ENCODE data around the gene HOXA6.

HOXA6 gene

DNA sequence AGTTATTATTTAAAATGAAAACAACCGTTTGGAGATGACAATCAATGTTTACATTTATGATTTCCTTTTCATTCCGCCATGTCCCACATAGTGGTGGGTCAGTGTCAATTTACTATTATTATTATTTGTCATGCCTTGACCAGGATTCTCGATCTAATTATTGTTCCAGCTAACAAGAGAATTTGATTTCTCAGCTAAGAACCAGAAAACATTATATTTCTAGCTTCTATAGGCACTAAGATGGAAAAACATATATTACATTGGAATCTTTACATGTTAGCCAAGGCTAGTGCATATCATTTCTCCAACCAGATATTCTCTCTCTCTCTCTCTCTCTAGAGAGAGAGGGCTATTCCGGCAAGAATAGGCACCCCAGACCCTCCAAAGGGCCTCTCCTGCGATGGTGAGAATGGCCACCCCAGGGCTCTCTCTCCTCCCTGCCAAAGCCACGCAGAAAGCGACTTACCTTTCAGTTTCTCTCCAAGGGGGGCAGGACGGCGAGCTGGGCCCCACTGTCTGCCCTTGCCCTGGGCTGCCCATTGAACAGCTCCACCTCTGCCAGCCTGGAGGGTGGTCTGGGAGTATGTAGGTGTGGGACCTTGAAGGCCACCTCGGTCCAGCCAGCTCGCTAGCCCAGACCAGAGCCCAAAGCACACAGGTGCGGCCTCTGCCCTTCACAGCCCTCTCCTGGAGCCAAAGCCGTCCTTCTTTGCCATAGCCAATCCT, 2.4 kb upstream of the HOXA6 start:
- no peak for DNase-seq

DNA sequence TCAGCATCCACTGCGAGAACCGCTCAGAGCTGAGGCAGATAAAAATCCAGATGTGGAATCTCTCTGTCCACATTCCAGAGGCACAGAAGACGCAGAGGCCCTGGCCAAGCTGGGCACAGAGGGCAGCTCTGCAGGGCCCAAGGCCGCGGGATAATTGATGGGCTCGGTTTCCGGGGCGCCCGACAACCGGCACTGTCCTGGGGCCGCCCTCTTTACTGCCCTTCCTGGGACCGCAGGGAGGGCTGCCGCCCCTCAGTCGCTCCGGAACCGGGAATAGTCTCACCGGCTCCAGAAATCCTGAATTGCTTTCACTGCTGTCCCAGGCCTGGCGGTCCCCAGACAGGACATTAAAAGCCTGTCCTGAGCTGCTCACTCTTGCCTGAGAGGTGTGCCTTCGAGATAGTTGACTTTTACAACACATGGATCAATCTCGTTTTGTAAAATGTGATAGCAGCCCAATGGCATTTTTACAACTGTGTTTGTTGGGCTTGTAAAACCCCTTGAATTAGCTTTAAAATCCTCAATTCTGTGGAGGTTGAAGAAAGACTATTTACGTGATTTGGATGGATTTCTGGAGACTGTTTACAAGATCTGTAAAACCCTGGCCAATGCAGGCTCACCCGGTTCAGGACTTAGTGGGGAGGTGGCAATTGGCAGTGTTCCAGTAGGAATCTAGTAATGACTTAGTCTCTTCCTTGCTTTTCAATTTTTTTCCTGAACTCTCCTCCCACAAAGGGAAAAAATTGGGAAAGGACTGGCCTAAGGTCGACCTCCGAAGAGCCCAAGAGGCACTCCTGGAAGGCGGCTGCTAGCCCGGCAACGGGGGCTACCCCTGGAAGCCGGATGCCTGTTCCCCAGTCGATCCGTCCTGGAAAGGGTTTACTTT, 1.4 kb upstream of the HOXA6 start:
- DNase-seq: no peak

DNA sequence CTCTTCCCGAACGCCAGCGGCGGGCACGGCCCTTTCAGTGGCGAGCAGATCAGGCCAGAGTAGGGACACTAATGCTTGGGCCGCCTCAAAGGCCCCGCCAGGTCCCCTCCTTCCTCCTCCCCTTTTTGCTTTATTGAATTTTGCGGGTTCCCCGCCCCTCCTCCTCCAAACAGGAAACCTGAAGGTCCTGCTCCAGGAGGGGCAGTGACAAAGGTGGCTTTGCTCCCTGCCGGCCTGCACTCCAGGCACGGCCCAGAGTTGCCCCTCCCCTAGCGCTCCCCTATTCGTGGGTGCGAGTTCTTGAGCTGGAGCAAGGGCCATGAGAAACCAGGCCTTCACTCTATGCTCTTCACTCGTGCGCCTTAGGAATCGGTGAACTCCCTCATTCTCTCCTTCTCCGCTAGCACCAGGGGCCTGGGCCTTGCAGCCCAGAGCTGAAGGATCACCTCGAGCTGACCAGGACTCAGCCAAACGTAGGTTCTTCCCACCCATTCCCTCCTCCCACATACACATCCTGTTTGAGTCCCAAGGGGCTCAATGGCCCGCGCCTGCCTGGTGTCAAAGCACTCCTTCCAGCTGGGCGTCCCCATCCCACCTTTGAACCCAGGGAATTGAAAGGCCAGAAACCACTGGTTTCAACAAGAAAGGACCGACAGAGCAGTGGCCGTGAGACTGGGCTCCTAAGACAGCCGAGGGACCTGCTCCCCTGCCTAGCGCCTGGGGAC, 619 bp upstream of the HOXA6 start:
- no peak for DNase-seq

DNA sequence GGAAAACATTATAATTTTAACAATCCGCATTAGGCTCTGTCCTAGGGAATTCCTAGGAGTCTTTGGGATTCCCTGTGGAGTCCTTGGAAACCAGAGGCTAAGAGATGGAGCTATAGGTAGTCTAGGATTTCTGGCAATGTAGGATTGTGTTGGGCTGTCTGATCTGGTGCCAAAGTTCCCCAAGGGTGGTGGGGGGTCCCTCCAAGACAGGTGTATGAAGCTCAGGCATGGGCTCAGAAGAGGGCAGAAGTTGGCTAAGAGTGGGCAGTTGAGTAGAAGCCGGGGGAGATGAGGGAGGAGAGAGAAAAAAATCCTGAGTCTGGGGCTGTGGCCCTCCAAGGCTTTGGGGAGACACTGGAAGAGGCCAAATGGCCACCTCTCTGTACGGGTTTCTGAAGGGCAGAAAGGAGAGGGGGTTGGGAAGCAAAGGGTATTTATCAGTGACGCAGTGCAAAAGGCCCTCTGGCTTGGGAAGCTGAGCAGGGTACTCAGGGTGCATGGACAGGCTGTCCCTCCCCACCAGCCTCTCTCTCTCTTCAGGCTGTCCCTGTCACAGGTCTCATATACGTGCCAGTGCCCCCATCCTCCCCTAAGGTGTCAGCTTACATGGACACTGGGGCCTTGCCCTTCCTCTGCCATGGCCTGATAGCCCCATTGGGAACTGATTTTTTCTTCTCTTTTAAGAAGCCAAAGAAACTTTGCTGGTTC, 929 bp downstream of the HOXA6 start:
- DNase-seq: no peak

DNA sequence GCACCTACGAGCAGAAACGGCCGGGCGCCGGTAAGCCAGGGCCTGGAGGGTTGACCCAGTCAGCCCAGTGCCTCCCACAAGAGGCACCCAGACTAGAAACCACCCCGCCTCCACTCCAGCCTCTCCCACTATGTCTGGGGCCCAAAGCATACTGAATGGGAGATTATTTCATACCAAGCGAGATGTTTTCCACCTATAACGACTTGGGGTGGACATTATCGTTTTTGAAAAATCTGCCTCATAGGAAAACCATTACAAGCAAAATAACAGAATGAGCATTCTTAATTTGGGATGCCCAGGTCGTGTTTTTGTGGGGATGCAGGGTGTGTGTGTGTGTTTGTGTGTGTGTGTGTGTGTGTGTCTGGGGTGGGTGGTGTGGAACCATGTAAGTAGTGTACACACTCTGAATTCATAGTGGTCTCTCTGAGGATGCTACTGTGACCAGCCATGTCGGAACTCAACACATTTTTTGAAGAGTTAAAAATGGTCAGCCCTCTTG, 1.6 kb downstream of the HOXA6 start:
- no peak for DNase-seq

DNA sequence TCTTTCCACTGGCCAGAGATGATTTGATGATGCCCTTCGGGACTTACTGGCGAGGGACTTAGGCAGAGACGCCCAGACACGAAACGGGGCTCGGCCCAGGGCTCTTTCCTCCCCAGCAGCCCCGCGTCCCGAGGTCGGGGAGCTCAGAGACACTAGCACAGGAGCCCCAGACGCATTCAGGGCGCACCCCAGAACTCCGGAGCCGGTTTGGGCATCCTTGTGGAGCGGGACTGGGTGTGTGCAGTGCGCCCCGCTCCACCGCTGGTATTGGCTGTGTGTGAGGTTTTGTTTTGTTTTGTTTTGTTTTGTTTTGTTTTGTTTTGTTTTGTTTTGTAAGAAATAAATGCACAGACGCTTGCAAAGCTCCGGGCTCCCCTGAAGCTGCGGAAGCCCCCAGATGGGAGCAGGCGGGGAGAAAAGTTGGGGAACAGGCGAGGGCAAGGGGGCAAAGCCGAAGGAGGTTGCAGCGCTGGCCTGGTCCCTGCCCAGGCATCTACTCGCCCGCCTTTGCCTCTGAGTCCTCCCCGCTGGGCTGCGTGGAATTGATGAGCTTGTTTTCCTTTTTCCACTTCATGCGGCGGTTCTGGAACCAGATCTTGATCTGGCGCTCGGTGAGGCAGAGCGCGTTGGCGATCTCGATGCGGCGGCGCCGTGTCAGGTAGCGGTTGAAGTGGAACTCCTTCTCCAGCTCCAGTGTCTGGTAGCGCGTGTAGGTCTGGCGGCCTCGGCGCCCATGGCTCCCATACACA, 2.2 kb downstream of the HOXA6 start:
- DNase-seq: no peak

DNA sequence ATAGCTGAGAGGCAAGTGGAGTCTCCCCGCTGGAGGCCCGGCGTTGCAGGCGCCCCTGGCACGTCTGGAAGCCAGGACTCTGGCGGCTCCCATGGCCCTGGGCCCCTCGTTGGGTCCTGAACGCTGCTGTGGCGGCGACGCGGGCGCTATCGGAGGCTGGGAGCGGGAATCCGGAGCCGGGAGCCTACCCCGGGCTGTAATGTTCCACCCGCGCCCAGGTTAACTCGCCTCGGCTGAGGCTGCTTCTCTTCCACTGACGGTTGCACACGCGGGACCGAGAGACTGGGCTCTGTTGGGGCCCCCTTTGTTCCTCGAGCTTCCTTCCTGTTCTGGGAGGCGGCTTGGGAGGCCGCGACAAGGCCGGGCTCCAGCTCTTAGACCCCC, 2.8 kb downstream of the HOXA6 start:
- no peak for DNase-seq

DNA sequence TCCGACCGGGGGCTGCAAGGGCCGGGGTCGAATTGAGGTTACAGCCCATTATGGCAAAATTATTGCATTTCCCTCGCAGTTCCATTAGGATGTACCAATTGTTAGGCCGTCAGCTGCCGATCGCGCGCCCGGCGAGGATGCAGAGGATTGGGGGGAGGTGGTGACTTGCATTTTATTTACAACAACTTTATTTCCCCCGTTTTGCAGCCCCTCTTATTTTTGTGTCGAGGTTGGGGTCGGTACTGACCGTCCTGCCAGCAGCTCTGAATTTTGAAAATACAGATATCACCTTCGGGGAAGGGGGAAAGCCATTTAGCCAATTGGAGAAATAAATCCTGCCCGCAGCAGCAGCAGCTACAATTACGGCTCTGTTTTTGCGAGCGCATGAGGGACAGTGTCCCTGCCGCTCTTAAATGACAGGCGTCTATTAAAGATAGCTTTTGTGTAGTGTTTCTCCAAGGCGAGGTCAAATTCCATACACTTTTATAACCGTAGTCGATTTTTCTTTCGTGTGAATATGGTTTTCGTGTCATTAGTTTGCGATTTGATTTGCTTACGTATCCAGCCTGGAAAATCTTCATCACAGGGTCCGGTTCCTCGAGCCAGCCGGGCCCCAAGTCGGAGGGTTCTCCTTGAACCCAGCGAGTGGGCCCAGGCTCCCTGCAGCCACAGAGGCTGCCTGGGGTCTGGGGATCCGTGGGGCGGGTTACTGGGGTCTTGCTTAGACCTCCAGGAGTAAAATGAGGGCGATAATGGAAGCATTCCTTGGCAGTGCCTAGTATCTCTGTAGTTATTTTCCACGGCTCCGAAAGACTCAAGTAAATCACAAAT, 3.4 kb downstream of the HOXA6 start:
- DNase-seq: no peak

DNA sequence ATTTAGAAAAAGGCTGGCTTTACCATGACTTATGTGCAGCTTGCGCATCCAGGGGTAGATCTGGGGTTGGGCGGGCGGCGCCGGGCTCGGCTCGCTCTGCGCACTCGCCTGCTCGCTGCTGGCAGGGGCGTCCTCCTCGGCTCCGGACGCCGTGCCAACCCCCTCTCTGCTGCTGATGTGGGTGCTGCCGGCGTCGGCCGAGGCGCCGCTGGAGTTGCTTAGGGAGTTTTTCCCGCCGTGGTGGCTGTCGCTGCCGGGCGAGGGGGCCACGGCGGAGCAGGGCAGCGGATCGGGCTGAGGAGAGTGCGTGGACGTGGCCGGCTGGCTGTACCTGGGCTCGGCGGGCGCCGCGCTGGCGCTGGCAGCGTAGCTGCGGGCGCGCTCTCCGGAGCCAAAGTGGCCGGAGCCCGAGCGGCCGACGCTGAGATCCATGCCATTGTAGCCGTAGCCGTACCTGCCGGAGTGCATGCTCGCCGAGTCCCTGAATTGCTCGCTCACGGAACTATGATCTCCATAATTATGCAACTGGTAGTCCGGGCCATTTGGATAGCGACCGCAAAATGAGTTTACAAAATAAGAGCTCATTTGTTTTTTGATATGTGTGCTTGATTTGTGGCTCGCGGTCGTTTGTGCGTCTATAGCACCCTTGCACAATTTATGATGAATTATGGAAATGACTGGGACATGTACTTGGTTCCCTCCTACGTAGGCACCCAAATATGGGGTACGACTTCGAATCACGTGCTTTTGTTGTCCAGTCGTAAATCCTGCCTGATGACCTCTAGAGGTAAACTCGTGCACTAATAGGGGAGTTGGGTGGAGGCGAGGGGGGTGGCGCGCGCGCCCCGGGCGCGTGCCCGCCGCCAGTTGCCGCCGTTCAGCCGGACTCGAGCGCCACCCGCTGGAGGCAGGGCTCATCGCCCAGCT, 4.3 kb downstream of the HOXA6 start, which contains the start of gene HOXA5:
Gene HOXA5 (minus strand): TSS at position 659 of the 927 bp plus-strand sequence. CDS start 74 bp downstream, at position 585.
- no peak for DNase-seq

DNA sequence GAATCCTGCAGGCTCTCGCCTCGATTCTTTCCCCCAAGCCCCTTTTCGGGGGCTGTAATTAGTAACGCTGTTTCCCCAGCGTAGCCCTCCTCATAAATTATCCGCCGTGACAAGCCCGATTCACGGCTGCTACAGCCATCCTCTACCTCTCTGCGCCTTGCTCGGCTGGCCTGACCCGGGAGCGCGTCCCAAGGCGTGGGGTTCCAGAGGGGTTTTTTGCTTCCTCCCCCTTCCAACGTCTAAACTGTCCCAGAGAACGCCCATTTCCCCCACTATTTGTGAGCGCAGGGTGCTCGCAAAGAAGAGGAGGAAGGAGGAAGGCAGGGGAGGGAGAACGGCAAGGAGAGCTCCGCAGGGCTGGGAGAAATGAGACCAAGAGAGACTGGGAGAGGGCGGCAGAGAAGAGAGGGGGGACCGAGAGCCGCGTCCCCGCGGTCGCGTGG, 5.0 kb downstream of the HOXA6 start:
- no peak for DNase-seq

DNA sequence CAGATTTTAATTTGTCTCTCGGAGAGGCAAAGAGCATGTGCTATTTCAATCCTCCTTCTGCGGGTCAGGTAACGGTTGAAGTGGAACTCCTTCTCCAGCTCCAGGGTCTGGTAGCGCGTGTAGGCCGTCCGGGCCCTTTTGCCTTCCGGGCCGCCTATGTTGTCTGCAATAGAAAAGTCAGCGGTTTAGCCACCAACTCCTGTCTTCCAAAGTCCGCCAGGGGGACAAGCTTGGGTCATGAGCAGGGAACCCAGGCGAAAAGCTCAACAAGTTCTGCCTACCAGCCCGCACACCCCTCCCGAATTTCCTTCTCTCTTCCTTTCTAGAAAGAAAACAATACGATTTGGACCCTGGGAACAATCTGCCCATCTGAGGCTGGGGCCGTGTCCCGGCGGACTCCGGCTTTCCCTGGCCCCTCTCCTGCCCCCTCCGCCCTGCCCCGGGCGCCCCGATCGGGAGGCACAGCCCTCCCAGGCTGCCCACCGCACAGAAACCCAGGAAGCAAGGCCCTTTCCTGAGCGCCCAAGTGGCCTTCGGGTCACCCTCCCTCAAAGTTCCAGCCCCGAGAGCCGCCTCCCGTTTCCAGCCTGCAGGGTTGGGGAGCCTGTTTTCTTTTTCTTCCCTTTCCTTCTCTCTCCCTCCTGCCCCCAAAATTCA, 5.5 kb downstream of the HOXA6 start:
- DNase-seq: no peak

DNA sequence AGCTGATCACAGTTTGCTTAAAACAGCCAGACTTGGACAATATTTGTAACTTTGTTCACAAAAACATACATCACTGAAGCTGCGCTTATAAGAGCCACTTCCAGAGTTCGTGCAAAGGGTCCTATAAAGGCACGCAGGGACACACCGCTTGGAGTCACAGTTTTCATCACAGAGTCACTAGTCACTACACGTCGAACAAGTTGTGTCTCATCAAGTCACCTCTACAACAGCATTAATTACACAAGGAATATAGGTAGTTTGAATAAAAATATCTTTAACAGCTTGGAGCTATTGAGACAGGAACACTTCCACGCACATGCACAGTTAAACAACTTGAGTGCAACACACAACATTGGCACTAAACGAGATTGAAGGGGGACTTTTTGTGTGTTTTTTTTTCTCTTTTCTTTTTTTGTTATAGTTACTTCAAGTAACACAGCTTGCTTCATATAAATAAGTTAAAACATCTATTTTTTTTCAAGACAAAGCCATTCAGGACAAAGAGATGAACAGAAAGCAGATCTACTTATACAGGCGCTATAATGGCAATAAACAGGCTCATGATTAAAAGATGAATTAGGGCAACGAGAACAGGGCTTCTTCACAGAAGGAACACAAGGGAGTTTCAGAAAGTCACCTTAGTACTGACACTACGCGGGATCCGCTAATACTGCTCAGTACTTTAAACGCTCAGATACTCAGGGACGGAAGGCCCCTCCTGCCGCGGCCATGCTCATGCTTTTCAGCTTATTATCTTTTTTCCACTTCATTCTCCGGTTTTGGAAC, 6.2 kb downstream of the HOXA6 start:
- no peak for DNase-seq

DNA sequence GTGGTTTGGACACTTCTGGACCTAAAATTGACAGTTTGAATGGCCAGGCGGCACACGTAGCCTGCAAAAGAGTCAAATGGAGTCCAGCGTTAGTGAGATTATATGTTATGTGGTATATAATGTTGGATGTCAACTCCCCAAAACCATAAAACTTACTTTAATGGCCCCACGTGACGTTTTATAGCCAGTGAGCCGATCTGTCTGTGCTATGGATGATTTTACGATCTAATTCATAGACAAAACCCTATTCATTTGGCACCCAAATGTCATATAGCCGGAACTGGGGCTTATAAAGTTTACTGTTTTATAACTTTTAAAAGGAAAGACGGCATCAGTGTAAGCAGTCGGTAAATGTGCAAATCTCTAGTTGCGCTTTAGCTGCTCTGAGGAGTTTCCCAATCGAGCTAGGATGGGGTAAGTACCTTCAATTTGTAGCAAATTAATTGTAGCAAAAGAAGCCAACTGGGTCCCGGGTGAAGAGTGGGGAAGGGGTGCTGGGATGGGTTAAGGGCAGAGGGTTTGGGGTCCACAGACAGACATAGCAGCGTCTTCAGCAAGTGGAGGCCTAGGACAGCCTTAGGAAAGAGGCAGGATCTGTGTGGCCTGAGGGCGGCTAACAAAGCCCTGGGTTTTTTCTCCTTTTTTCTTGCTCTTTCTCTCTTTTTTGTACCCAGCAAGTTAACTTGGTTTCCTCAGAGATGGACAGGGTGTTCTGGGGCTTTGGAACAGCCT, 7.3 kb downstream of the HOXA6 start:
- DNase-seq: no peak

DNA sequence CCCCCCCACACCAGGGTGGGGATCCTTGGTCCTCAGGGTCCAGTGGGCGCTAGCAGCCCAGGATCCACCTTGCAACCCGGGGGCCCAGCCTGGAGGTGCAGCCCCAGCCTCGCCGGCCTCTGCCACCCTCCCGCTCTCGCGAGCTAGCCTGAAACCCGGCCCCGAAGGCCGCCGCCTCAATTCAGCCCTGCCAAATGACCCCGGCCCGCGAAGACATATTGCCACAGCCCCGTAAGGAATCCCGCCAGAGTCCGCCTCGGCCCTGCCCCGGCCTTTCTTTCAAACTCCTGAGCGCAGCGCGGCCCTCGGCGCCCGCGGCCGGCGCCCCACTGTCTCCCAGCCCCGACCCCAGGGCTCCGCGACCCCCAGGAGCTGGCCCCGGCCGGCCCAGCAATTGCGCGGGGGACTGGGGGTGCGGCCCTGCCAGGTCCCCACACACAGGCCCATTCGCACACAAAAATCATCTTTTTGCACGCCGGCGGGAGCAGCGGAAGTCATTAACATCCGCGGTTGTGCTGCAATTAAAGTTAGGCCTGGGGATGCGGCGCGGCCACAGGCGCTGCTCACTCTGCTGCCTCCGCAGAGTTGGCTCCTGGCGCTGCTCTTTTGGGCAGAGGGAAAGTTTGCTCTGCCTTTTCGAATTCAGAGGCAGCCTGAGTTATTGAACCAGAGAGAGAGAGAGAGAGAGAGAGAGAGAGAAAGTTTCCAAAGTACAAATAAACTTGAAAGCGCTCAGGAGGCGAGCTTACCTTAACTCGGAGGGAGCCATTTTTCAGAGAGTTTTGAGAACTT, 8.0 kb downstream of the HOXA6 start:
- no peak for DNase-seq

DNA sequence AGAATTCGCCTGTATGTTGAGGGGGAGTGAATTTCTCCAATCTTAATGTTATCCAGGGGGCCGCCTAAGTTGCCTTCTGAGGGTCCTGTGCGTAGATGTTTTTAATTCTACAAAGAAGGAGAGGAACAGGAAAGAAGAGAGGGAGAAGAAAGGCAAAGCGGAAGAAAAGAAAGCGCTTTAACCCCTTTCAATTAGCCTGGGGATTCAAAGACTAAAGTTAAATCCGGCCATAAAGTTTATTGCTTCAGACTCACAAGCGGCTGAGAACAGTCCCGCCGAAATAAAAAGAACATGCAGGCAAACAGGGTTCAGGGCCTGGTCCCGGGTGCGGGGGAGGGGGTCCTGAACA, 8.6 kb downstream of the HOXA6 start:
- no peak for DNase-seq

DNA sequence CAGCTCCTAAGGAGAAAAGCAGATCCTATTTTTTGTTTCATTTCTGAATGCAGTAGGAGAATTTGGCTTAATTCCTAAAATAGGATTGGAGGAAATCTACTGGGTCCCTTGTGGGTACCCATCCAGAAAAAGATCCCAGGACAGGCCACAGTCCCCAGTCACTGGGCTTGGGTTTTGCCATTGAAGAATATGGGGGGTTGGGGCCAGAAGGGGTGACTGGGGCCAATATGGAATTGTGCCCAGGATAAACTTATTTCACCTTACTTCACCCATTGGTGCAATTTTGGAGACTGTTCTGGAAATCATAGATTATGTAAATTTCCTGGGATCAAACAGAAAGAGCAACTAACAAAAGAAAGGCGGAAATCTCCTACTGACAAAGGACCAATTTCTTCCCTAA, 9.1 kb downstream of the HOXA6 start:
- DNase-seq: no peak
